Right lobe of liver (tissue), 4 donors: Measurements from ENCODE around the gene KCND3.

Experiments
- CTCF ChIP-seq, 4 donors: fragments of 200-600 bp in 3 of 4; fragments of 450-650 bp in 1 of 4; IDR thresholded peaks; one replicate each; pipeline versions ENCODE4 v1.5.1 to v1.8.0; 2016 to 2022; ENCODE audit warnings: antibody characterized with exemption in 4 of 4, mild to moderate bottlenecking in 2 of 4
- POLR2A ChIP-seq: fragments of 450-650 bp; IDR thresholded peaks from one replicate; pipeline ENCODE4 v1.6.1; 2017; ENCODE audit warnings: antibody characterized with exemption, mild to moderate bottlenecking
- donor health status: DM: no; HTN: no; CAD: no.
- donor health status: DM: no; HTN: no; CAD: no.
- donor health status: DM: no; HTN: yes; CAD: no.

GRCh38 chr1:111758373-111758772, 231.1 kb downstream of the KCND3 start:
- TF ChIP-seq POLR2A (no peak), CTCF (IDR thresholded peaks at IDR 0.05) (no peak)
